Right lobe of liver (tissue), 6 donors: ENCODE results near the gene ACTL9. TPM values are rescaled to one million over a fixed set of nuclear protein-coding genes. Genes with fewer than 3 reads are reported as not detected.

Source experiments
- ATAC-seq, 4 donors: fragments of 200-7000 bp; cut with Tn5 transposase; one replicate each; pipeline ENCODE4 v1.9.1; 2020; ENCODE audit warnings: mild to moderate bottlenecking in 4 of 4, moderate library complexity in 4 of 4
- DNase-seq, 3 donors: peaks; one replicate each; pipeline ENCODE4 v3.0.0-alpha.2; 2020
- H3K27ac ChIP-seq, 3 donors: fragments of 200-600 bp; one replicate each; pipeline ENCODE4 v1.8.0; 2022
- H3K27me3 ChIP-seq, 2 donors: fragments of 200-600 bp; one replicate each; pipeline ENCODE4 v1.8.0; 2022
- H3K36me3 ChIP-seq, 4 donors: fragments of 200-600 bp; sonication (generic) in 1 of 4; one replicate each; pipeline versions ENCODE4 v1.5.1 to v1.8.0; 2017 to 2022; ENCODE audit warnings: control low read depth in 1 of 4
- H3K4me1 ChIP-seq, 4 donors: fragments of 200-600 bp; sonication (generic) in 1 of 4; one replicate each; pipeline versions ENCODE4 v1.5.1 to v1.8.0; 2017 to 2022; ENCODE audit warnings: control low read depth in 1 of 4
- H3K4me3 ChIP-seq, 3 donors: fragments of 200-600 bp; one replicate each; pipeline ENCODE4 v1.8.0; 2022
- H3K9me3 ChIP-seq, 4 donors: fragments of 200-600 bp; sonication (generic) in 1 of 4; one replicate each; pipeline versions ENCODE4 v1.5.1 to v1.8.0; 2017 to 2022; ENCODE audit warnings: control low read depth in 1 of 4
- POLR2A ChIP-seq: fragments of 450-650 bp; IDR thresholded peaks from one replicate; pipeline ENCODE4 v1.6.1; 2017; ENCODE audit warnings: antibody characterized with exemption, mild to moderate bottlenecking
- WGBS: methylation state at CpG from one replicate; pipeline ENCODE4 v1.1.6; 2018; ENCODE audit warnings: low coverage, low lambda C conversion rate; ENCODE audit not compliant: insufficient coverage; ENCODE audit errors: missing lambda C conversion rate; 5-methylcytosine and 5-hydroxymethylcytosine counted together
- intact Hi-C, 2 donors: fragments of 100-400 bp; cut with DNase I; formaldehyde crosslinking; loops; one replicate each; pipeline versions ENCODE4 v1.11.2 to v1.14.1; 2022
- total RNA-seq, 6 experiments: library from RNA; depleted of rRNA in 2 of 6; stranded (reverse); fragments of >200 nt in 2 of 6; fragmentation: NEBNext Ultra II Directional in 3 of 6; extraction: Animal tissue kit (Norgen Biotek cat#: 25700) in 3 of 6; gene quantifications; one replicate each; pipeline versions ENCODE4 v1.1.0 to v1.2.4, GENCODE V29; 2016 to 2023
- TF ChIP-seq, protein P1 (sequence below), 4 donors: fragments of 200-600 bp in 3 of 4; fragments of 450-650 bp in 1 of 4; IDR thresholded peaks; one replicate each; pipeline versions ENCODE4 v1.5.1 to v1.8.0; 2016 to 2022; ENCODE audit warnings: antibody characterized with exemption in 4 of 4, mild to moderate bottlenecking in 2 of 4
- donor health status: DM: no; HTN: yes; CAD: no.
- donor health status: DM: no; HTN: no; CAD: no.
- donor health status: DM: no; HTN: no; CAD: no.
- donor health status: DM: no; HTN: yes; CAD: no.
- donor health status: DM: no; HTN: yes; CAD: no.

Gene ACTL9
- total RNA-seq, 6 experiments from 2014 or later = not detected

DNA sequence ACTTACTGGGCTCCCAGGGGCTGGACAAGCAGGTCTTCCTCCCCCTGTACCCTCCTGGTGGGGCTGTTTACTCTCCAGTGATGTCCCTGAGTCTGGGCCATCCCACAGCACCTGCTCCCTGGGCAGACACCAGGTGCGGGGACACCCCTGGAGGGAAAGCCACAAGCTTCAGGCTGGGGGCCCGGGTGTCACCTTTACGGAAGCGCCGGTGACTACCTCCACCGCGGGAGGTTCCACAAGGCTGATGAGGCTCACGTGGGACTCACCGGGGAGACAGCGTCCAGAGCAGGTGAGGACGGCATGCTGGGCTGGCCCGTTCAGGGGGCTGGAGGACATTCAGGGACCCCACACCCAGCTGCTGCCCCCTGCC, 43.3 kb downstream of the ACTL9 start:
- intact Hi-C loops = no loop called here
- no peak for TF ChIP-seq POLR2A
- TF ChIP-seq, protein P1, sequence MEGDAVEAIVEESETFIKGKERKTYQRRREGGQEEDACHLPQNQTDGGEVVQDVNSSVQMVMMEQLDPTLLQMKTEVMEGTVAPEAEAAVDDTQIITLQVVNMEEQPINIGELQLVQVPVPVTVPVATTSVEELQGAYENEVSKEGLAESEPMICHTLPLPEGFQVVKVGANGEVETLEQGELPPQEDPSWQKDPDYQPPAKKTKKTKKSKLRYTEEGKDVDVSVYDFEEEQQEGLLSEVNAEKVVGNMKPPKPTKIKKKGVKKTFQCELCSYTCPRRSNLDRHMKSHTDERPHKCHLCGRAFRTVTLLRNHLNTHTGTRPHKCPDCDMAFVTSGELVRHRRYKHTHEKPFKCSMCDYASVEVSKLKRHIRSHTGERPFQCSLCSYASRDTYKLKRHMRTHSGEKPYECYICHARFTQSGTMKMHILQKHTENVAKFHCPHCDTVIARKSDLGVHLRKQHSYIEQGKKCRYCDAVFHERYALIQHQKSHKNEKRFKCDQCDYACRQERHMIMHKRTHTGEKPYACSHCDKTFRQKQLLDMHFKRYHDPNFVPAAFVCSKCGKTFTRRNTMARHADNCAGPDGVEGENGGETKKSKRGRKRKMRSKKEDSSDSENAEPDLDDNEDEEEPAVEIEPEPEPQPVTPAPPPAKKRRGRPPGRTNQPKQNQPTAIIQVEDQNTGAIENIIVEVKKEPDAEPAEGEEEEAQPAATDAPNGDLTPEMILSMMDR (IDR thresholded peaks at IDR 0.05) = no peak
- H3K4me3 ChIP-seq = no peak overlapping the region
- no peaks in the 10 kb centered on the region for H3K27me3 ChIP-seq
- WGBS = no CpG with 5 or more reads among the region's 12 CpGs
- DNase-seq (no peak), ATAC-seq (peak in 1 of 4 donors; percentile 26)
- H3K27ac ChIP-seq = no peak overlapping the region
- H3K9me3 ChIP-seq = no peaks in the 10 kb centered on the region
- no peaks in the 10 kb centered on the region for H3K36me3 ChIP-seq
- H3K4me1 ChIP-seq = no peaks in the 10 kb centered on the region

DNA sequence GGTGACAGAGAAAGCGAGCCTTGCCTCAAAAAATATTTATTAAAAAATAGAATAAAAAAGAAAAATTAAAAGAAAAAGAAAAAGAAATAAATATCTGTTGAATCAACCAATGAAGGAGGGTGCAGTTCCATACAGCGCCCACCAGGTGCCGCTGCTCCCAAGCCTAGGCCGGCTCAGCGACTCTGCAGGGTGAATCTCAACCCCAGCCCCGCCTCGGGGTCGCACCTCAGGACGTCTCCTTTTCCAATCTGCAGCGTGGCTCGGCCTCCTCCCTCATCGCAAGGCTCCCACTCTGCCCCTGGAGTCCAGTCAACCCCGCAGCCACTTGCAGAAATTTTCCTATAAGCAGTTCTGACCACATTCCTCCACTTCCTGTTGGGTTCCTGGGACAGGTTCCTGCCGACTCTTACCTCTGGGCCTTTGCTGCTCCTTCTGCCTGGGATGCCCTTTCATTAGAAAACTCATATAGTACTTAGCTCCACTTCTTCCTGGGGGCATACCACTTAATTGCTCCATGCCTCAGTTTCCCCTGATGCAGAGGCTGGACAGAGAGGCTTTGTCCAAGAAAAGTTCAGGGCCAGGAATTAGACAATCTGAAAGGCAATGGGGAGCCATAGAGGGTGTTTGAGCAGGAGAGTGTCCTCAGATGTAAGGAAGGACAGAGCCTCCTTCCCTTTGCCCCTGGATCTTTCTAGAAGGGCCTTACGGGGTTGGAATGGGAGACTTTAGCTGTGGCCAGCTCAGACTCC, 43.8 kb downstream of the ACTL9 start:
- no peak overlapping the region for H3K27ac ChIP-seq
- ATAC-seq (peak; percentile 83 to 94 (median 90)), DNase-seq (peak; percentile 62 to 70 (median 63))
- H3K4me3 ChIP-seq = peak overlapping the region in 2 of 3 donors; percentile 6 to 18
- no peaks in the 10 kb centered on the region for H3K9me3 ChIP-seq
- H3K4me1 ChIP-seq = no peaks in the 10 kb centered on the region
- no peaks in the 10 kb centered on the region for H3K36me3 ChIP-seq
- intact Hi-C loops = no loop called here
- no peaks in the 10 kb centered on the region for H3K27me3 ChIP-seq
- TF ChIP-seq, protein P1 (IDR thresholded peaks at IDR 0.05) = peak; percentile 80 to 99 (median 98)
- no peak for TF ChIP-seq POLR2A
- 0% methylated on average over 8 of the region's 15 CpGs for WGBS

DNA sequence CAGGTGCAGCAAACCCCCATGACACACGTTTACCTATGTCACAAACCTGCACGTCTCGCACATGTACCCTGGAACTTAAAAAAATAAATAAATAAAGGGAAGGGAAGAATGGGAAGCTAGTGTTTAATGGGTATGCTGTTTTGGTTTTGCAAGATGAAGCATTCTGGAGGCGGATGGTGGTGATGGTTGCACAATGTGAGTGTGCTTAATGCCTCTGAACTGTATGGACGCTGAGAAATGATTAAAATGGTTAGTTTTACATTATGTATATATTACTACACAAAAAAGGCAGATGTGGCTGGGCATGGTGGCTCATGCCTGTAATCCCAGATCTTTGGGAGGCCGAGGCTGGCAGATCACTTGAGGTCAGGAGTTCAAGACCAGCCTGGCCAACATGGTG, 50.4 kb downstream of the ACTL9 start:
- Histone ChIP-seq H3K36me3 (no peaks in the 10 kb centered on the region), H3K9me3 (no peaks in the 10 kb centered on the region), H3K27me3 (no peaks in the 10 kb centered on the region), H3K4me1 (no peaks in the 10 kb centered on the region), H3K4me3 (no peak overlapping the region), H3K27ac (no peak overlapping the region)
- intact Hi-C loops = no loop called here
- WGBS = 66% methylated on average over 6 of the region's 6 CpGs
- TF ChIP-seq POLR2A = no peak
- TF ChIP-seq, protein P1 (IDR thresholded peaks at IDR 0.05) = no peak
- DNase-seq = no peak
- peak in 1 of 4 donors; percentile 39 for ATAC-seq

Other genes starting within 250 kb of the ACTL9 start
- gene PRAM1, start 196.2 kb downstream of the ACTL9 start, total RNA-seq = 1 to 10 TPM in 5 of 6 experiments, under 1 TPM in 1; 0.74 to 3.3 (median 1.5) TPM
- 10 to 100 TPM in 4 of 6 experiments, 1 to 10 TPM in 2; 9.5 to 17.4 (median 11.9) TPM for gene ZNF414, start 184.6 kb downstream of the ACTL9 start, total RNA-seq
- gene MYO1F, start 121.4 kb downstream of the ACTL9 start, total RNA-seq = 10 to 100 TPM in 4 of 6 experiments, 1 to 10 TPM in 2; 7.9 to 21.5 (median 10.2) TPM
- 10 to 100 TPM in 3 of 6 experiments, 1 to 10 TPM in 3; 5.0 to 12.2 (median 9.3) TPM for gene ADAMTS10, start 88.1 kb downstream of the ACTL9 start, total RNA-seq
- gene NFILZ, start 68.2 kb downstream of the ACTL9 start, total RNA-seq = not detected
- not detected for gene OR2Z1, start 22.8 kb upstream of the ACTL9 start, total RNA-seq
- 10 to 100 TPM in 3 of 6 experiments, 1 to 10 TPM in 3; 6.9 to 15.9 (median 9.9) TPM for gene ZNF558, start 133.5 kb upstream of the ACTL9 start, total RNA-seq
- not detected for gene MBD3L1, start 133.6 kb upstream of the ACTL9 start, total RNA-seq